NCI-H82 (cell line): ENCODE data around the gene KRTAP2-3.
"Not testable (repeated sequence)": the region's sequence is repeated elsewhere in the genome, so short reads cannot be mapped to it uniquely, and the experiment has no call there.

Experiments
- DNase-seq: peaks from one replicate; lab custom pipeline; 2025; lab: John Stamatoyannopoulos, UW

Gene KRTAP2-3

DNA sequence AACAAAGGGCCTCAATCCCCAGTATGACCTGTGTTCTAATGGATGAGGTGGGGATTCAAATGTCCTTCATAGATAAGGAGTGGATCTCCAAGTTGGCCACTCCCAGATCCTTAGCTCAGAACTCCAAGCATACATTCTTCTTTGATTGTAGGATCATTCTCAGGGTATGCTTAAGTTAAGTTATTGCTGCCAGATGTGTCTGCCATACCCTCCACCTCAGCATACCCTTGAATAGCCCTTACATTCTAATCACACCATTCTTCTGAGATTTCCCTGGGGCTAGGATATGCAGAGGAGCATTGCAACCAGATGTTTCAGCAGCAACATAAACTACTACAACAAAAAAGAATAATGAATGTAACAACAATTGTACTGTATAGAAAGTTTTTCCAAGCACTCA, 7.4 kb upstream of the KRTAP2-3 start:
- no peak for DNase-seq

GRCh38 chr17:41065829-41066624, 6.1 kb upstream of the KRTAP2-3 start, which contains the start of gene KRTAP2-4:
Gene KRTAP2-4 (minus strand): TSS chr17:41065879. CDS start chr17:41065845, 34 bp downstream.
- no peak for DNase-seq

DNA sequence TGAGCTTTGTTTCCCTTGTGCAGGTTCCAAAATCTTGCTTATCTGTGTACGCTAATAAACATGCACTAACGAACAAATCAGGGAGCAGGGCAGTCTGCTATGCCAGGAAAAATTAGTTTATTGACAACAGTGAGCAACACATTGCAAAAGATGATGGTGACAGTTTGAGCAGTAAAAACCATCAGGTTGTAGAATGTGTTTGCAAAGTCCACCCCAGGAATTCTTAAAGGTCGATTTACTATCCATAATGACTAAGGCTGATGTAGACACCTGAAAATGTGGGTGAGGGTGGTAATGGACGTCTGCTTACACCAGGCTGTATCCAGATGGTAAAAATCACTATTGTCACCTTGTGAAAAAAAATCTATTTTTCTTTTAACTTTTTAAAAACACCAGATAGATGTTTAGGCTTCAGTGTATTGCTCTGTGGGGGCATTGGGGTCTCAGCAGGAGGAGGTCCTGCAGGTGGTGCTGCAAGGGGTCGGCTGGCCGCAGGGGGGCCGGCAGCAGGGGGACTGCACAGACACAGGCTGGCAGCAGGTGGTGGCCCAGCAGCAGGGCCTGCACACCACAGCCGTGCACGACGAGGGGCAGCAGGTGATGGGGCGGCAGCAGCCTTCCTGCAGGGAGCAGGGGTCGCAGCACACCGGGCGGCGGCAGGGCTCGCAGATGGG, 5.2 kb upstream of the KRTAP2-3 start:
- not testable (repeated sequence) for DNase-seq

DNA sequence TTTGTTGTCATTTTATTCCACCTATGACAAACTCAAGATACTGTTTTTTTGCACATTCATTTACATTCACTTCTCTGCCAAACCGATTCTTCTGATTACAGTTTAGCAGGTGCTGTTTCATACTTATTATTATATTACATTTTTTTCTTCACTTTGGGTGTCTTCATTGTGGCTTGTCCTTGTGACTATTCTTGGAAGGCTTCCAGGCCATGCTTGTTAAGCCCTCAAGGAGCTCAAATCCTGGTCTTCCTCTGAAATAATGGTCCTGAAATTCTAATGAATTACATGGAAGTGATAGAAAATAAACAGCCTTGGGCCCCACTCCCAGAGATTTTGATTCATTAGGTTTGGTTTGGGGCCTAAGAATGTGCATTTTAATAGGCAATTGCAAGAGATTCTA, 4.4 kb upstream of the KRTAP2-3 start:
- no peak for DNase-seq

- DNase-seq, result no peak
Observed at GRCh38 chr17:41063449-41063848, 3.5 kb upstream of the KRTAP2-3 start.

DNA sequence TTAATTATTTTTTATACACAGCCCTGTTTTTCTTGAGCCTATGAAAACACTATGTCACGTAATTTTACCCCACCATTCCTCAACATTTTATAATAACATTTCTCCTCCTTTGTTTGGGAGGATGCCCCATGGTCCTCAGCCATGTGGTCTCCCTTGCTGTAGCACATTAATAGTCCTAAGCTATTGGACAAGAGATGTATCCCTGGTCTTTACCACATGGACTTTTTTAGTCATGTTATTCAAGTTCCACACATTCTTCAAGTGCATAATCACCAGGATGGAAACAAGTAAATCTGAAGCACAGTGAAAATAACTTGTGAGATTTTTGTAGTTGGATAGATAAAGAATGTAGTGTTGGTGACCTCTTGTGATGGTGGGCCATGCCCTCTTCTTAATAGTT, 2.0 kb upstream of the KRTAP2-3 start:
- DNase-seq, result no peak

GRCh38 chr17:41059276-41060051, 450 bp downstream of the KRTAP2-3 start:
- DNase-seq, result not testable (repeated sequence)

GRCh38 chr17:41058741-41059140, 1.2 kb downstream of the KRTAP2-3 start:
- DNase-seq, result no peak

- no peak for DNase-seq
Observed at GRCh38 chr17:41057547-41057946, 2.4 kb downstream of the KRTAP2-3 start.

GRCh38 chr17:41055130-41055529, 4.8 kb downstream of the KRTAP2-3 start, which contains the start of gene KRTAP2-2:
Gene KRTAP2-2 (minus strand): TSS chr17:41055230. CDS start chr17:41055211, 19 bp downstream.
- not testable (repeated sequence) for DNase-seq

DNA sequence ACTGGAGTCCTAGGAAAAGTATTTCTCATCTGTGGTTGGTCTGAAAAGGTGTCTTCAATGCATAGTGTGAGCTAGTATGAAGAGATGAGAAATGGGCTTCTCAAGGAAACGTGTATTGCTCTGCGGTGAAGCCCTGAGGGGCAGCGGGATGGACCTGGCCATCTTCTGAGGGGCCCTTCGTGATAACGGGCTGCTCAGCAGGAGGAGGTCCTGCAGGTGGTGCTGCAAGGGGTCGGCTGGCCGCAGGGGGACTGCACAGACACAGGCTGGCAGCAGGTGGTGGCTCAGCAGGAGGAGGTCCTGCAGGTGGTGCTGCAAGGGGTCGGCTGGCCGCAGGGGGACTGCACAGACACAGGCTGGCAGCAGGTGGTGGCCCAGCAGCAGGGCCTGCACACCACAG, 5.4 kb downstream of the KRTAP2-3 start:
- not testable (repeated sequence) for DNase-seq

- DNase-seq, result no peak
Observed at GRCh38 chr17:41054025-41054424, 5.9 kb downstream of the KRTAP2-3 start.

DNA sequence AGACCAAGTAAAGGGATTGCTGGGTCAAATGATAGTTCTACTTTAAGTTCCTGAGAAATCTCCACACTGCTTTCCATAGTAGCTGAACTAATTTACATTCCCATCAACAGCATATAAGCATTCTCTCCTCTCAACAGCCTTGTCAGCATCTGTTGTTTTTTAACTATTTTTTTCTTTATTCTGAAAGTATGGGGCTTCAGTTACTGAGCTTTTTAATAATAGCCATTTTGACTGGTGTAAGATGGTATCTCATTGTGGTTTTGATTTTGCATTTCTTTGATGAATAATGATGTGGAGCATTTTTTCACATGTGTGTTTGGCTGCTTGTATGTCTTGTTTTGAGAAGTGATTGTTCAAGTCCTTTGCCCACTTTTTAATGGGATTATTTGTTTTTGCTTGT, 7.3 kb downstream of the KRTAP2-3 start:
- DNase-seq, result no peak

- no peak for DNase-seq
Observed at GRCh38 chr17:41049110-41049509, 10.8 kb downstream of the KRTAP2-3 start.

GRCh38 chr17:41048441-41048840, 11.5 kb downstream of the KRTAP2-3 start:
- DNase-seq, result no peak

- not testable (repeated sequence) for DNase-seq
Observed at GRCh38 chr17:41046735-41047465, 13.0 kb downstream of the KRTAP2-3 start, which contains the start of gene KRTAP2-1. Gene KRTAP2-1 (minus strand): TSS chr17:41047316. CDS start chr17:41047267, 49 bp downstream.

- DNase-seq, result no peak
Observed at GRCh38 chr17:41042953-41043352, 17.0 kb downstream of the KRTAP2-3 start.

DNA sequence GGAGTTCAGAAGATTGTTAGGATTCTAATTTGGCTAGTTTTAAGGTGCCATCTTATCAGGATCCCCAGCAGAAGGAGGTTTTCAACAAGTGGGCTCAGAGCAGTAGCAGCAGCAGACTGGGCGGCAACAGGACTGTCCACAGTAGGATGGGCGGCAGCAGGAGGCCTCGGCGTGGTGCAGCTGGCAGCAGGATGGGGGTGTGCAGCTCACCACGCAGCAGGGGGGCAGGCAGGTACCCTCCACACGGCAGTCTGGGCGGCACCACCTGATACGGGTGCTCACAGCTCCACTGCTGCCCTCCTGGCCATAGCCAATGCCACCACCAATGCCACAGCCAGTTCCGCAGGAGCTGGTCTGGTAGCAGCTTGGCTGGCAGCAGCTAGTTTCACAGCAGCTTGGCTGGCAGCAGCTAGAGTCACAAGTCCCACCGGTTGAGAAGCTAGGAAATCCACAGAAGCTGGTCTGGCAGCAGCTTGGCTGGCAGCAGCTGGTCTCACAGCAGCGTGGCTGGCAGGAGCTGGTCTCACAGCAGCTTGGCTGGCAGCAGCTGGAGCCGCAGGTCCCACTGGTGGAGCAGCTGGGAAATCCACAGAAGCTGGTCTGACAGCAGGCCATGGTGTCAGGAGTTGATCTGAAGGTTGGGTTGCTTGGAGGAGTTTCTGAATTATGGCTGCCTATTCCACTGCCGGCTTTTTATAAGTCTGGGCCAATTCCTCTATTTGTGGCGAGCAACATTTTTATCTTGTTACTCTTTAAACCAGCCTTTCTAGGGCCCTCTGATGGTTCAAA, 18.9 kb downstream of the KRTAP2-3 start, which contains the start of gene KRTAP1-1:
Gene KRTAP1-1 (minus strand): TSS at position 668 of the 789 bp plus-strand sequence. CDS start 53 bp downstream, at position 615.
- DNase-seq, result not testable (repeated sequence)

DNA sequence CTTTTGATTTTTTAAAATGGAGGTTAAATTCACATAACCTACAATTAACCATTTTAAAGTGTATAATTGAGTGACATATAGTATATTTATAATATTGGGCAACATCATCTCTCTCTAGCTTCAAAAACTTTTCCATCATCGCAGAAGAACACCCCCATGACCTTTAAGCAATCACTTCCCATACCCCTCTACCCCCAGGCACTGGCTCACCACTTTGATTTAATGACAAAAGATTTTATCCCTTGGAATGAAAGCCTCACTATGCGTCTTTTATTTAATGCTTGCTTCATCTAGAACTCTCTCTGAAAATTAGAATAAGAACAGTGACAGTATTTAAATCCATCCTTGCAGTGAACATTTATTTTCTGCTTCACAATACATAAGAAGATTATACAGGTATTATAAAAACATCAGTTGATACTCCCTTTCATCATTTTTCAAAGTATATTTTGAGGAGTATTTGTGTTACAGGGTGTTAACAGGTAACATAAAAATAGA, 22.0 kb downstream of the KRTAP2-3 start:
- no peak for DNase-seq

- not testable (repeated sequence) for DNase-seq
Observed at GRCh38 chr17:41034346-41034935, 25.5 kb downstream of the KRTAP2-3 start, which contains the start of gene KRTAP1-3. Gene KRTAP1-3 (minus strand): TSS chr17:41034874. CDS start chr17:41034821, 53 bp downstream.
